CD4-positive, alpha-beta memory T cell (primary cell): ENCODE data around the gene TRAF2. TPM values are rescaled to one million over a fixed set of nuclear protein-coding genes. Genes with fewer than 3 reads are reported as not detected.

Source experiments
- CTCF ChIA-PET: fragments of 350-600 bp; sonication (Branson Sonifier 250); formaldehyde crosslinking; loops from one replicate; lab custom pipeline; 2021; ENCODE audit warnings: inconsistent platforms; ENCODE audit not compliant: partially characterized antibody; lab: Charles Lee
- POLR2A ChIA-PET: fragments of 350-600 bp; sonication (Branson Sonifier 250); formaldehyde crosslinking; loops from one replicate; lab custom pipeline; 2021; ENCODE audit not compliant: partially characterized antibody; lab: Charles Lee
- DNase-seq, 5 donors: peaks; one replicate each; pipeline versions ENCODE4 v3.0.0 to v3.0.0-alpha.2; 2020 to 2022; ENCODE audit warnings: mixed read lengths in 1 of 5
- H3K27ac ChIP-seq: one replicate; pipeline ENCODE4 v1.7.0; 2013; ENCODE audit warnings: low read depth, low read length
- H3K27me3 ChIP-seq: 2 replicates; pipeline ENCODE4 v1.7.0; 2013; ENCODE audit warnings: mild to moderate bottlenecking, low read length, moderate library complexity; ENCODE audit not compliant: insufficient read depth
- H3K36me3 ChIP-seq: 2 replicates; pipeline ENCODE4 v1.7.0; 2013; ENCODE audit warnings: mild to moderate bottlenecking, low read length, moderate library complexity; ENCODE audit not compliant: insufficient read depth
- H3K4me1 ChIP-seq: 2 replicates; pipeline ENCODE4 v1.7.0; 2013; ENCODE audit warnings: mild to moderate bottlenecking, low read length, moderate library complexity; ENCODE audit not compliant: insufficient read depth
- H3K4me3 ChIP-seq, 2 donors: one replicate each; pipeline ENCODE4 v1.7.0; 2013; ENCODE audit warnings: low read length in 2 of 2, mild to moderate bottlenecking in 1 of 2
- H3K9me3 ChIP-seq, 2 donors: one replicate each; pipeline ENCODE4 v1.7.0; 2013; ENCODE audit warnings: low read length in 2 of 2, control low read depth in 1 of 2; ENCODE audit not compliant: control insufficient read depth in 1 of 2
- H3K27ac Mint-ChIP-seq, 7 donors: one replicate each; pipeline ENCODE4 v1.8.0; 2020 to 2021; ENCODE audit warnings: mixed read lengths in 7 of 7, mild to moderate bottlenecking in 6 of 7, inconsistent platforms in 3 of 7, moderate library complexity in 3 of 7
- H3K27me3 Mint-ChIP-seq, 2 donors: one replicate each; pipeline ENCODE4 v1.8.0; 2020 to 2021; ENCODE audit warnings: mixed read lengths in 2 of 2
- H3K36me3 Mint-ChIP-seq, 2 donors: one replicate each; pipeline ENCODE4 v1.8.0; 2020 to 2021; ENCODE audit warnings: mixed read lengths in 2 of 2, inconsistent platforms in 1 of 2, mild to moderate bottlenecking in 1 of 2
- H3K4me1 Mint-ChIP-seq, 4 donors: one replicate each; pipeline ENCODE4 v1.8.0; 2020 to 2021; ENCODE audit warnings: mixed read lengths in 4 of 4, mild to moderate bottlenecking in 1 of 4
- H3K4me3 Mint-ChIP-seq, 8 donors: one replicate each; pipeline ENCODE4 v1.8.0; 2020 to 2021; ENCODE audit warnings: mixed read lengths in 8 of 8, mild to moderate bottlenecking in 7 of 8, moderate library complexity in 6 of 8, inconsistent platforms in 3 of 8
- H3K9me3 Mint-ChIP-seq, 8 donors: one replicate each; pipeline ENCODE4 v1.8.0; 2020 to 2021; ENCODE audit warnings: mixed read lengths in 8 of 8, mild to moderate bottlenecking in 5 of 8, inconsistent platforms in 3 of 8, moderate library complexity in 1 of 8
- intact Hi-C: fragments of 100-400 bp; cut with micrococcal nuclease; formaldehyde crosslinking; loops from one replicate; pipeline ENCODE4 v1.15.1; 2023
- polyA plus RNA-seq, 2 donors: library from polyadenylated mRNA; unstranded; fragments of 300-500 nt; fragmentation: Illumina TruSeq; gene quantifications; one replicate each; pipeline ENCODE4 v1.2.3, GENCODE V29; 2021
- total RNA-seq, 2 experiments: library from RNA; stranded (reverse); gene quantifications; one replicate each; pipeline ENCODE4 v1.2.3, GENCODE V29; 2021

Gene TRAF2
- total and polyA plus RNA-seq, 4 experiments from 2014 or later: 11.1 to 43.2 (median 32.7) TPM

- Histone ChIP-seq H3K27ac (no peak overlapping the region), H3K4me1 (peaks cover 33% of the 10 kb centered on the region), H3K27me3 (no peaks in the 10 kb centered on the region), H3K36me3 (no peaks in the 10 kb centered on the region), H3K4me3 (peak overlapping the region; percentile 42 to 85), H3K9me3 (no peaks in the 10 kb centered on the region)
- peak overlapping the region; percentile 76 to 94 (median 85) for H3K4me3 Mint-ChIP-seq
- H3K36me3 Mint-ChIP-seq: peaks cover 0 to 10% of the 10 kb centered on the region in 2 donors
- H3K4me1 Mint-ChIP-seq: peaks cover 10 to 34% (median 16%) of the 10 kb centered on the region in 4 donors
- POLR2A ChIA-PET: interaction anchor here (0.9 to 2.0 kb wide), 6 partner anchors 12 to 148 kb away, joined by 3 to 10 read pairs (median 6); partner anchors contain the start of genes CLIC3, FBXW5 and RABL6
- CTCF ChIA-PET: interaction anchor here (0.6 to 2.1 kb wide), 3 partner anchors 11 to 187 kb away, joined by 3 to 5 read pairs (median 5); no protein-coding TSS in a partner anchor
- DNase-seq: peak; percentile 47 to 77 (median 61)
- H3K9me3 Mint-ChIP-seq: peaks cover 0 to 2% (median 0%) of the 10 kb centered on the region in 8 donors
- H3K27me3 Mint-ChIP-seq: peaks cover 6 to 10% of the 10 kb centered on the region in 2 donors
- H3K27ac Mint-ChIP-seq: peak overlapping the region in 6 of 7 donors; percentile 29 to 96 (median 80)
- intact Hi-C loops: loop anchor here (5.0 kb wide), 1 partner anchor 239 kb away; the partner anchor contains the start of gene MAN1B1
These were observed 38.4 kb upstream of the TRAF2 start for GRCh38 chr9:136847826-136848392.

- H3K4me1 ChIP-seq: peaks cover 27% of the 10 kb centered on the region
- peak in 3 of 5 donors; percentile 23 to 47 (median 30) for DNase-seq
- POLR2A ChIA-PET: interaction anchor here (0.9 to 2.0 kb wide), 6 partner anchors 12 to 148 kb away, joined by 3 to 10 read pairs (median 6); partner anchors contain the start of genes CLIC3, FBXW5 and RABL6
- intact Hi-C loops: loop anchor here (1.0 to 5.0 kb wide), 5 partner anchors 18 to 239 kb away; partner anchors contain the start of genes EDF1, FBXW5, MAN1B1 and TMEM141
- H3K27ac Mint-ChIP-seq: peak overlapping the region in 4 of 7 donors; percentile 48 to 96 (median 62)
- H3K9me3 ChIP-seq: no peaks in the 10 kb centered on the region
- CTCF ChIA-PET: interaction anchor here (1.0 to 2.1 kb wide), 2 partner anchors 33 to 187 kb away, joined by 3 to 5 read pairs; no protein-coding TSS in a partner anchor
- H3K4me3 Mint-ChIP-seq: peak overlapping the region; percentile 79 to 94 (median 91)
- H3K36me3 Mint-ChIP-seq: peaks cover 0 to 10% of the 10 kb centered on the region in 2 donors
- H3K27ac ChIP-seq: peak overlapping the region; percentile 47
- no peaks in the 10 kb centered on the region for H3K27me3 ChIP-seq
- H3K36me3 ChIP-seq: no peaks in the 10 kb centered on the region
- H3K4me3 ChIP-seq: peak overlapping the region; percentile 42 to 85
- H3K4me1 Mint-ChIP-seq: peaks cover 9 to 30% (median 15%) of the 10 kb centered on the region in 4 donors
- H3K27me3 Mint-ChIP-seq: peaks cover 5 to 10% of the 10 kb centered on the region in 2 donors
- peaks cover 0 to 2% (median 0%) of the 10 kb centered on the region in 8 donors for H3K9me3 Mint-ChIP-seq
These were observed 37.8 kb upstream of the TRAF2 start for GRCh38 chr9:136848393-136849037.

- Histone ChIP-seq H3K4me3 (peak within 1 kb of the TSS; percentile 54 to 85), H3K36me3 (no peaks in the 10 kb centered on the region), H3K27ac (peak within 1 kb of the TSS; percentile 47), H3K9me3 (no peaks in the 10 kb centered on the region), H3K27me3 (no peaks in the 10 kb centered on the region), H3K4me1 (peaks cover 26% of the 10 kb centered on the region)
- intact Hi-C loops: loop anchor here (1.0 to 5.0 kb wide), 5 partner anchors 17 to 238 kb away; partner anchors contain the start of genes EDF1, FBXW5, MAN1B1 and TMEM141
- Mint-ChIP-seq H3K27ac (peak within 1 kb of the TSS; percentile 77 to 96 (median 93)), H3K27me3 (peaks cover 3 to 10% of the 10 kb centered on the region in 2 donors), H3K4me1 (peaks cover 7 to 27% (median 12%) of the 10 kb centered on the region in 4 donors), H3K9me3 (peaks cover 0 to 2% (median 0%) of the 10 kb centered on the region in 8 donors), H3K4me3 (peak within 1 kb of the TSS; percentile 89 to 94 (median 92)), H3K36me3 (peaks cover 0 to 10% of the 10 kb centered on the region in 2 donors)
- peak; percentile 96 to 99 (median 97) for DNase-seq
- ChIA-PET CTCF (interaction anchor here (1.2 kb wide), 1 partner anchor 180 kb away, joined by 3 read pairs; no protein-coding TSS in a partner anchor), POLR2A (interaction anchor here (1.0 to 1.4 kb wide), 7 partner anchors 12 to 95 kb away, joined by 3 to 7 read pairs (median 6); partner anchors contain the start of genes FBXW5, RABL6 and TRAF2)
These were observed 37.0 kb upstream of the TRAF2 start, which contains the start of gene PHPT1 for GRCh38 chr9:136849038-136849959. PHPT1 (plus strand) TSS chr9:136849409; CDS start chr9:136849431, 22 bp downstream.

- Histone ChIP-seq H3K36me3 (no peaks in the 10 kb centered on the region), H3K27me3 (no peaks in the 10 kb centered on the region), H3K4me1 (peaks cover 26% of the 10 kb centered on the region), H3K27ac (no peak overlapping the region), H3K4me3 (peak overlapping the region in 1 of 2 donors; percentile 41), H3K9me3 (no peaks in the 10 kb centered on the region)
- peaks cover 0 to 10% of the 10 kb centered on the region in 2 donors for H3K36me3 Mint-ChIP-seq
- DNase-seq: peak in 1 of 5 donors; percentile 45
- ChIA-PET CTCF (interaction anchor here (0.6 to 1.2 kb wide), 2 partner anchors 79 to 179 kb away, joined by 3 read pairs; no protein-coding TSS in a partner anchor), POLR2A (interaction anchor here (1.0 to 1.4 kb wide), 5 partner anchors 11 to 94 kb away, joined by 3 to 7 read pairs (median 6); partner anchors contain the start of genes RABL6 and TRAF2)
- H3K4me3 Mint-ChIP-seq: peak overlapping the region; percentile 65 to 94 (median 91)
- H3K4me1 Mint-ChIP-seq: peaks cover 7 to 27% (median 14%) of the 10 kb centered on the region in 4 donors
- H3K27ac Mint-ChIP-seq: peak overlapping the region in 5 of 7 donors; percentile 48 to 96 (median 88)
- intact Hi-C loops: loop anchor here (1.0 to 5.0 kb wide), 5 partner anchors 16 to 237 kb away; partner anchors contain the start of genes EDF1, FBXW5, MAN1B1 and TMEM141
- H3K9me3 Mint-ChIP-seq: peaks cover 0 to 2% (median 0%) of the 10 kb centered on the region in 8 donors
- peaks cover 2 to 10% of the 10 kb centered on the region in 2 donors for H3K27me3 Mint-ChIP-seq
These were observed 36.1 kb upstream of the TRAF2 start for GRCh38 chr9:136849960-136850865.

- Histone ChIP-seq H3K36me3 (no peaks in the 10 kb centered on the region), H3K4me1 (peaks cover 26% of the 10 kb centered on the region), H3K27ac (no peak overlapping the region), H3K9me3 (no peaks in the 10 kb centered on the region), H3K27me3 (no peaks in the 10 kb centered on the region), H3K4me3 (no peak overlapping the region)
- peaks cover 0 to 2% (median 0%) of the 10 kb centered on the region in 8 donors for H3K9me3 Mint-ChIP-seq
- ChIA-PET POLR2A (interaction anchor here (1.1 to 1.4 kb wide), 3 partner anchors 10 to 43 kb away, joined by 3 to 7 read pairs (median 3); partner anchors contain the start of genes RABL6 and TRAF2), CTCF (interaction anchor here (0.6 to 1.2 kb wide), 3 partner anchors 9 to 178 kb away, joined by 3 to 4 read pairs (median 3); partner anchors contain the start of gene AJM1)
- DNase-seq: peak in 1 of 5 donors; percentile 31
- no peak overlapping the region for H3K27ac Mint-ChIP-seq
- peak overlapping the region in 1 of 8 donors; percentile 39 for H3K4me3 Mint-ChIP-seq
- H3K27me3 Mint-ChIP-seq: peaks cover 0 to 10% of the 10 kb centered on the region in 2 donors
- peaks cover 0 to 10% of the 10 kb centered on the region in 2 donors for H3K36me3 Mint-ChIP-seq
- peaks cover 7 to 27% (median 14%) of the 10 kb centered on the region in 4 donors for H3K4me1 Mint-ChIP-seq
- intact Hi-C loops: no loop called here
These were observed 35.2 kb upstream of the TRAF2 start for GRCh38 chr9:136850866-136851775.
